Right ventricle myocardium superior (tissue), 1 donor: ENCODE data around the gene G6PC3. TPM values are rescaled to one million over a fixed set of nuclear protein-coding genes. Genes with fewer than 3 reads are reported as not detected.

Experiments
- ATAC-seq: fragments of 200-7000 bp; cut with Tn5 transposase; one replicate; pipeline ENCODE4 v1.9.1; 2020; ENCODE audit warnings: mild to moderate bottlenecking; ENCODE audit not compliant: poor library complexity
- DNase-seq: peaks from one replicate; pipeline ENCODE4 v3.0.0-alpha.2; 2020
- intact Hi-C: fragments of 100-400 bp; cut with DNase I; formaldehyde crosslinking; loops from one replicate; pipeline ENCODE4 v1.11.2; 2022
- total RNA-seq: library from RNA; stranded (reverse); fragmentation: NEBNext Ultra II Directional; extraction: Animal tissue kit (Norgen Biotek cat#: 25700); gene quantifications from one replicate; pipeline ENCODE4 v1.2.1, GENCODE V29; 2021
- donor health status: DM: no; HTN: yes; CAD: no; lungs with severe emphysema.

Gene G6PC3
- total RNA-seq, 1 donor from 2014 or later: 26.0 TPM

GRCh38 chr17:44053125-44053872 lies 17.2 kb upstream of the G6PC3 start:
- ATAC-seq: peak; percentile 91
- intact Hi-C loops: no loop called here
- DNase-seq: no peak

GRCh38 chr17:44059101-44059892 lies 11.2 kb upstream of the G6PC3 start:
- intact Hi-C loops: no loop called here
- DNase-seq (no peak), ATAC-seq (no peak)

- ATAC-seq: no peak
- DNase-seq: no peak
- intact Hi-C loops: no loop called here
Measured at GRCh38 chr17:44061446-44061845, 9.1 kb upstream of the G6PC3 start.

- DNase-seq: no peak
- intact Hi-C loops: no loop called here
- no peak for ATAC-seq
Measured at GRCh38 chr17:44062871-44063270, 7.7 kb upstream of the G6PC3 start.

GRCh38 chr17:44063704-44064639 lies 6.6 kb upstream of the G6PC3 start:
- no peak for DNase-seq
- intact Hi-C loops: no loop called here
- ATAC-seq: no peak

GRCh38 chr17:44065668-44066203 lies 4.8 kb upstream of the G6PC3 start:
- ATAC-seq (no peak), DNase-seq (no peak)
- intact Hi-C loops: no loop called here

- DNase-seq (peak; percentile 94), ATAC-seq (peak; percentile 88)
- intact Hi-C loops: no loop called here
Measured at GRCh38 chr17:44066204-44066930, 4.2 kb upstream of the G6PC3 start, which contains the start of gene LSM12. TSS of gene LSM12 (minus strand) at chr17:44066671. CDS start at chr17:44066587, 84 bp downstream.

GRCh38 chr17:44067545-44067940 lies 3.0 kb upstream of the G6PC3 start:
- DNase-seq: no peak
- ATAC-seq: no peak
- intact Hi-C loops: no loop called here

- DNase-seq (no peak), ATAC-seq (peak; percentile 0)
- intact Hi-C loops: no loop called here
Measured at GRCh38 chr17:44069974-44070454, 521 bp upstream of the G6PC3 start.

- DNase-seq (no peak), ATAC-seq (no peak)
- intact Hi-C loops: no loop called here
Measured at GRCh38 chr17:44071198-44071520, 624 bp downstream of the G6PC3 start.

- DNase-seq: no peak
- intact Hi-C loops: no loop called here
- ATAC-seq: no peak
Measured at GRCh38 chr17:44071772-44072171, 1.2 kb downstream of the G6PC3 start.

GRCh38 chr17:44074231-44074910 lies 3.8 kb downstream of the G6PC3 start:
- ATAC-seq: no peak
- intact Hi-C loops: no loop called here
- no peak for DNase-seq

GRCh38 chr17:44074911-44075285 lies 4.4 kb downstream of the G6PC3 start:
- no peak for DNase-seq
- no peak for ATAC-seq
- intact Hi-C loops: no loop called here

- ATAC-seq (no peak), DNase-seq (no peak)
- intact Hi-C loops: no loop called here
Measured at GRCh38 chr17:44075598-44076293, 5.2 kb downstream of the G6PC3 start.

GRCh38 chr17:44076716-44077594 lies 6.4 kb downstream of the G6PC3 start:
- intact Hi-C loops: no loop called here
- no peak for DNase-seq

GRCh38 chr17:44077595-44077909 lies 7.0 kb downstream of the G6PC3 start:
- intact Hi-C loops: no loop called here
- ATAC-seq: no peak
- DNase-seq: no peak

More at GRCh38 chr17:44076716-44077594, 6.4 kb downstream of the G6PC3 start:
- no peak for ATAC-seq
